HPDE6-E6E7 (cell line): ENCODE data around the gene PLSCR4.
"Not testable (repeated sequence)": the region's sequence is repeated elsewhere in the genome, so short reads cannot be mapped to it uniquely, and the experiment has no call there.

ENCODE experiments used
- DNase-seq: peaks from one replicate; pipeline ENCODE4 v3.0.0; 2011; ENCODE audit warnings: missing footprints; ENCODE audit errors: extremely low spot score

PLSCR4 gene

DNA sequence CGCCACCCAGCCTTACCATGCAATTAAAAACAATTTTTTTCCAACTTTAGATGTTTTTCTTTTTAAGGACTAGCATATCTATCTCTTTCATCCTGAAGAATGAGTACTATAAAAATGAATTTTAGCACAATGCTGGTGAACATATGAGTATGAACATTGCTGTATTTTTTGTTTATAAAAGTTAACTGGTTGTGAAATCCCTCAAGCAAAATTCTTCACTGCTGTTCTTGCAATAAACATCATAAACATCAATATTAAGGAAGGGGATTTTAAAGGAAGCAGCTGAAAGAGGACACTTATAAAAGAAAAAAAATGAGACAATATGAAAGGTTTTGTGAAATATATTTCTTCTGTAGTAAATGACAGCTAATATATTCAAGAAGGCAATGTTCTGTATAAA, 3.0 kb downstream of the PLSCR4 start:
- no peak for DNase-seq

DNA sequence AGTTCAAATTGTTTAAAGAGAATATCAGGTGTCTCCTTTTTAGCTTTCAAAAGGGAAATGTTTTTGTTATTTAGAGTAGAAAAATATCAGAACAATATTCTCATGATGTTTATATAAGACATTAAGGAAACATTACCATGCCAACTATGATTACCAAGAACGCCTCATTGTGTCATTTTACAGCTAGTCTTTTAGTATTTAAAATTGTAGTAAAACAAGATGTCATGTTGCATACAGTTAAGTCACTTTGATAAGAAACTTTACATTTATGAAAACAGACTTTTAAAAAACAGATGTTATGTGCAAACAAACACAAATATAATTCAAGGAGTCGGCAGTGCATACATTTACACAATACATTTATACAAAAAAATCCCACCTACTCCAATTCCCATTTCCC, 4.4 kb downstream of the PLSCR4 start:
- no peak for DNase-seq

DNA sequence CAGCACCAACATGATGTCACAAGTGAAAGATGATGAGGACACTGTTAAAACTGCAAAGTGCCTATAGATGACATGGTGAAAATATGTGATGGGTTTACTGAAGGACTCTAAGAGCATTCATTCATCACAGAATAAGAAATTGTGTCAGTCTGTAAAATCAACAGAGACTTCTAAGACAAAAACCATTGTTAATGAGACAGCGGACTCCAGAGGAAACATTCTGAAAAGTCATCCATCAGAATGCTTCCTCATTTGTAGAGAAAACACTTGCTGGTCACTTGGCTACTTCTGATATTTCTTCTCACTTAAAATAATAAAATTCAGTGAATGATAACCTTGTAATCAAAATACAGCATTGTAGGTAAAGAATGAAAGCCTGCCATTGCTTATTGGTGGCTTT, 7.3 kb downstream of the PLSCR4 start:
- no peak for DNase-seq

DNA sequence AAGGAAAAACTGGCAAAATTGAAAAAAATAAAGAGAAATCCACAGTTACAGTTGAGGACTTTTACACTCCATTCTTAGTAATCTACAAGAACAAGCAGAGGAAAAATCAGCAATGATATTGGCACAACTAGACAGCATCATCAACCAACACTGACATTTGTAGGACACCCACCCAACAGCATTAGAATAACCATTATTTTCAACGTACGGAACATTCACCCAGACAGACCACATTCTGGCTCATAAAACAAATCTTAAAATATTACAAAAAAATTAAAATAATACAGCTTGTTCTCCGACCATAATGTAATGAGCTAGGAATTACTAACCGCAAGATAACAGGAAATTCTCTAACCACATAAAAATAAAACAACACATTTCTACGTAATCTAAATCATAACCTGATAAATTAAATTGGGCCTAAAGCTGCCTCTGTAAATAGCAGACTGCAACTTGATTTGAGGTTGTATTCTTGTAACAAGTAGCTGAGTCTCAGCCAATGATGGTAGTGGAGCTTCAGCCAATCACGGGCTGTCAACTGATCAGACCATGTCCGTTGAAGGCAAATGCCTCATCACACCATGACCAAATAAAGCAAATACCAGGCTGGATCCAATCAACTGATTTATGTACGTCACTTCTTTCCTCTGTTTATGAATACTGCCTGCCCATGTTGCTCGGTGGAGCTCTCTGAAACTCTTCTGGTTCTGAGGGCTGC, 9.2 kb downstream of the PLSCR4 start:
- no peak for DNase-seq

DNA sequence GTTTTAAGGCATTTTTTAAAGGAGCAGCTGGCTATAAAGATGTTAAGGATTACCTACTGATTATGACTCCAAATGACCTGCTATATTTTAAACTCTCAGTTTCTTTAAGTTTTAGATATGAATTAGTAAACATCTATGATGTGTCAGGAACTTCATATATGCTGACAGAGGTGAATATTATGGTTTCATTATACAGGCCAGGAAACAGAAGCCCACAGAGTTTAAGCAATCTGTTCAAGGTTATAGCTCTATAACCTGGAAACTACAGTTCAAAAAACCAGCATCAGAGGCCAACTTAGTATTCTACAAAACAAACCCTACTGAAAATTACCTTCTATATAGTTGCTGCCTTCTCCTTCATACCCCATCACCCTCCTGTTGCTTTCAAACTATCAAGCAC, 17.4 kb downstream of the PLSCR4 start:
- no peak for DNase-seq

DNA sequence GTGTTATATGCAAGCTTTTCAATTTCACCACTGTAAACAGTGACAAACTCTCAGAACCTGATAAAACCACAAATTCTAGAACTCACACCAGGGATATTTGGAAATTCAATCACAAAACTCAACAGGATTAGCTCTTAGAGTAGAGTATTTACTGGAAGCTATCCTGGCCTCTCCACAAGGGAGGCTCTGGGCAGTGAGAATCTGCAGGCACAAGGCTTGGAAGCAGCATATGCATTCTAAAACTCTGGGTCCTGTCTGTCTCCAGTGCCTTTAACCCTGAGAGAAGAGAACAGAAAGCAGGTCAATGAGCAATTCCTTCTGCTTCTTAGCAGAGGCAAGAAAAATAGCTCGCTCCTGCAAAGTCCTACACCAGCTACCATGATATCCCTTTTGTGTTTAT, 23.4 kb downstream of the PLSCR4 start:
- no peak for DNase-seq

DNA sequence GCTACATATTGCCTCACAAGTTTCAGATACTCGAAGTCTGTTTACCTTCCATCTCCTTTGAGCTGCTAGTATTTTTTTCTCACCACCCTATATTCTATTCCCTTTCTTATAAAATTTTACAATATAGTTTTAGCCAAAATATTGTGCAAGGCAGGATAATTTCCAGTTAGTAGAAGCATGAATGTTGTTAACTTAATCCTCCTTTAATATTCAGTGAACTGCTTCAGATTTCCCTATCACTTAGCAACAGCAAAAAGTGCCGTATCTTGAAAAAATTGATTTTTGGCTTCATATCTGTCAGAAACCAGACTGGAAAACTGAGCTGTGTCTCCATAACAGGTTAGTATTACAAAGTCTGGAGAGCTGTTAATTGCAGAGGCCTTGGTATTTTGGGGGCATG, 24.0 kb downstream of the PLSCR4 start:
- no peak for DNase-seq

DNA sequence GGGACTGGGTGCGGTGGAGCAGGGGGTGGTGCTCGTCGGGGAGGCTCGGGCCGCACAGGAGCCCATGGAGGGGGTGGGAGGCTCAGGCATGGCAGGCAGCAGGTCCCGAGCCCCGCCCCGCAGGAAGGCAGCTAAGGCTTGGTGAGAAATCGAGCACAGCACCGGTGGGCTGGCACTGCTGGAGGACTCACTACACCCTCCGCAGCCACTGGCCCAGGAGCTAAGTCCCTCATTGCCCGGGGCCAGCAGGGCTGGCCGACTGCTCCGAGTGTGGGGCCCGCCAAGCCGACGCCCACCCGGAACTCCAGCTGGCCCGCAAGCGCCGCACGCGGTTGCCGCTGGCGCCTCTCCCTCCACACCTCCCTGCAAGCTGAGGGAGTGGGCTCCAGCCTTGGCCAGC, 25.4 kb downstream of the PLSCR4 start:
- DNase-seq = not testable (repeated sequence)

DNA sequence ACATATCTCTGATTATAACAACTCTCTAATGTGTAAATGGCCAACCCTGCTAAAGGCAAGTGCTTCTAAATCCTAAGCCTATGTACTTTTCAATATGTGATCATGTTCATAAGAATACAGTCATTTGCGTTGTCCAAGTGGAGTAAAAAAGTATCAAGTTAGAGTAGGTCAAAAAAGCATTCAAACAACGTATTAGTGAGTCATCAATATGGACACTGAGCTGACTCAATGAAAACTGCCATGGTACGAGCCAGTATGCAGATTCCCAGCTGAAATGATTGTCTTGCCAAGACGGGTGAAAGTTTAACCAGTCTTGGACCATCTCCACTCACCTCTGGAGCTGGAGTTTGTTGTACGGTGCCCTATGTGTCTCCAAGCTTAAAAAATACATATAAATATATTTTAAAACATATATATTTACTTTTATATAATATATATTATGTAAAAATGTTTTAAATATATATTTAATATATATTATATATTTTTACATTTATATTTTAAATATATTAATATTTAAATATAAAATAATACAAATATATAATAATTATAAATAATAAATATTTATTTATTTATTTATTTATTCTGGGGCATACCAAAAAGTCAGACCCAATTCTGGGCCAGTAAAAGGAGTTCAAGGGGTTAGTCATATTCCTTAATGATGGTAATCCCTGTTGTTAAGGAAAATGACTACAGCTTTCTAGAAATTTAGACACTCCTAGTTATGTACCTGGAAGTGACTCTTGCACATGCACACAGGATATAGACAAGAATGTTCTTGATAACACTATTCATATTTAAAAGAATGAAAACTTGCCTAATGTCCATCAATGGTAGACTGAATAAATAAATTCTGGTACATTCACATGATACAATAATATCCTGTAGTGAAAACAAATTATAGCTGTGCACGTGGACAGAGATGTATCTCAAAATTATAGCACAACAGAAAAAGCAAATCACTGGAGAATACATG, 27.2 kb downstream of the PLSCR4 start:
- no peak for DNase-seq

DNA sequence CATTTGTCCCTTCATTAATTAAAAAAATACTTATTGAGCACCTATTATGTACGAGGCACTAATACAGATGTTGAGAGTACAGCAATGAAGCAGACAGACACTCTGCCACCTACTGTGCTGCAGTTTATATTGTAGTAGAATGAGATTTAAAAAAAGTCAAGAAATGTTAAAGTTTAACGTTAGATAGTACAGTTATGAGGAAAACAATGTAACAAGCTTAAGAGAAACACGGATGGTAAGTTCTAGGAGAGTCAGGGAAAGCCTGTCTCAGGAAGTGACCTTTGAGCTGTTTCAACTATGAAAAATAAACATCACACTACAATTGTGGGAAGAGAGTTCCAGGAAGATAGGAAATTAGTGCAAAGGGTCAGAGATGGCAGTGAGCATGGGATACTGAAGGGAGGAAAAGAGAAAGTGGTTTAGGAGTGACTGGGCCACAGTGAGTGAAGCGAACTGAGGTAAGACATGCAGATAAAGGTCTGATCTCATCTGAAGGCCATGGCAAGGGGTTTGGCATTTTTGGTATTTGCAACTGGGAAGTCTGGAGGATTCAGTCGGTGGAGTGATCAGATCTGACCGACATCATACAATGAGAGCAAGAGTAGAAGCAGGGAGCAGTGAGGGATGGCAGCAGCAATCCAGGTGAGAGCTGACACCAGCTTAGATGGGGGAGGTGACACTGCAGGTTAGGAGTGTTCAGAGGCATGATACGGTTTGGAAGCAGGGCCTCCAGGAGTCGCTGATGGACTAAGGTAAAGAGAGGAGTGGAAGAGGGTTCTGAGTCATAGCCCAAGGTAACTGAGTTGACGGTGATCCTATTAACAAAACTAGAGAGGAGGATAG, 28.5 kb downstream of the PLSCR4 start:
- DNase-seq = no peak

DNA sequence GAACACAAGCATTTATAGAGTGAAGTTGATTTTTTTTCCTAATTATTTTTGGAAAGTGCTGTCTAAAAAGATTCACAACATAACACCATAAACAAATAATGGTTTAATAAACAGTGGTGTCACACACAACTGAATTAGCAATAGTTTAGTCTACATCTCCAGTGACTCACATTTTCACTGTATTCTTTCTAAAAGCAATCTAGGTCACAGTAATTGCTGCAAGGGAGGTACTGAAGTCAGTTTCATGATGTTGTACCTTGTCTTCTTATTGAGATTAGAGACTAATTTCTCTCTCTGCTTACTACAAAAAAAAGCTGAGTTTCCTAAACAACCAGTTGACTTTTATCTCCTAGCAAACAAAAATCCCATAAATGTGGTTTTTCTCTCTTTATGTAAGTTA, 29.6 kb downstream of the PLSCR4 start:
- DNase-seq = no peak

DNA sequence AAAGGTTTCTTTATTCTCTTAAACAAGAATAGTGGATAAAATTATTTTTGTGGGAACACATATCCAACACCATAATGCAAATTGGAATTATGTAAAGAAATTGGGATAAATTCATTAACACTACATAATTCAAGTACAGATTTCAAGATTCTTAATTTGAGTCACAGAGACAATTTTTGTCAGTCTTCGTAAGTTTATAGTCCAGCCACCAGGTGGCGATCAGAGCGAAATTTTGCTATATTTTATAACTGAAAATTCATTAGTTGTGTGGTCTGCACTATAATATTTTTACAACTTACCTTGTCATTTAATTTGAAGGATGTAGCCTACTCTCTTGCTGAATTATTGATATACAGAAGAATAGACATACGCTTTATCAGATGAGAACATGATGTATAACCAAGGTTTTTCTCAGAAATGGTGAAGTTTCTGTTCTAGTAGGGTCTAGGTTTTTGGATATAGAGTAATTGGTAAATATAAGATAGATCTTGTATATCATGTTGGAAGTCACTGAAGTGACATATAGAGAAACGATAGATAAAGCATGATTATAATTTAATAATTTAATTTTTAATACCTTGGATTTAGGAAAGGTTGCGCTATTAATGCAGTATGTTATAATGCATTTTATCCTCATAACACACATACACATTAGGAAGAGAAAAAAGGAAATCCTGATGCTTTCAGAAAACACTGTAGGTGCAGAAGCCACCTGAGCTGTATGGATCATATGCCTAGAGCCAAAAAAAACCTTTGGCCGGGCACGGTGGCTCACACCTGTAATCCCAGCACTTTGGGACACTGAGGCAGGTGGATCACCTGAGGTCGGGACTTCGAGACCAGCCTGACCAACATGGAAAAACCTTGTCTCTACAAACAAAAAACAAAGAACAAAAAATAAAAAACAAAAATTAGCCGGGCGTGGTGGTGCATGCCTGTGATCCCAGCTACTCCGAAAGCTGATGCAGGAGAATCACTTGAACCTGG, 31.7 kb downstream of the PLSCR4 start:
- DNase-seq = no peak

DNA sequence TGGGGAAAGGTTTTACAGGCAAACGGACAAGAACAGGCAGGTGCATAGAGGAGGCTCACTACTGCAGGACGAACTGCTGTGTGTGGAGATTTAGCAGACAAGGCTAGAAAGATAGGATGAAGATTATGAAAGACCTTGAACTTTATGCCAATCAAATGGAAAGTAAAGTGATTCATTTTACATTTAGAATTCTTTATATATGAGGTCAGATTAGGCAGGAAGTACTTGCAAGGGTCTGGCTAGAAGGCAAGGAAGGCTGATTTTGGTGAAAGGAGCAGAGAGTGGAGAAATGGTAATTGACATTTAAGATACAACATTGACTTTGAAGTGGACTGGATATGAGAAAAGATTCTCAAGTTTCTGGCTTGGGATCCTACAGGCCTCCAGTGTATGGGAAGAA, 33.6 kb downstream of the PLSCR4 start:
- DNase-seq = no peak

DNA sequence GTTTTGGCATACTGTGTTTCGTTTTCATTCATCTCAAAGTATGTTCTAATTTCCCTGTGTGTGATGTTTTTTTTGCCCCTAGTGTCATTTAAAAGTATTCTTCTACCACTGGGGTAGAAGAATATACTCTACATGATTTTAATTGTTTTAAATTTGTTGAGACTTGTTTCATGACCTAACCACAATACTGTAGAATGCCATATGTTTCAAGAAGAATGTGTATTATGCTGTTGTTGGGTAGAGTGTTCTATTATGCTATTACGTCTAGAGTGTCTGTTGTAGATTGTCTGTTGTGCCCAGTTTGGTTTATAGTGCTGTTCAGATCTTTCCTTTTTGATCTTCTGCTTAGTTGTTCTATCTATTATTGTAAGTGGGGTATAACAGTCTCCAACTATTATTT, 36.4 kb downstream of the PLSCR4 start:
- no peak for DNase-seq

DNA sequence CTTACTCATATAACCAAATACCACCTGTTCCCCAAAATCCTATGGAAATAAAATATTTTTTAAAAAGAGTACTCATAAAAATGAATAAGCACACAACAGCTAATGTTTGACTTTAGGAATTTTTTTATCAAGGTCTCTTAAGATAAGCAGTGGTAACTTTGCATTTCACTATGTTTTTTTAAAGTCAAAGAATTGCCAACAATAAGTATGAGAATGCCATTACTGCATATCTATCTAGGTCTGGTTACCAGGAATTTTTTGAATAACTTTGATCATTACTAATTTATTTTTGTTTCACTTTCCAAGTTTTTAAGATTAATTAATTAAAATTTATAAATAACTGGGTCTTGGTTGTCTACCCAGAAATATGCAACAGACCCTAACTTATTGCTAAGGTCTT, 41.5 kb downstream of the PLSCR4 start:
- DNase-seq = no peak

DNA sequence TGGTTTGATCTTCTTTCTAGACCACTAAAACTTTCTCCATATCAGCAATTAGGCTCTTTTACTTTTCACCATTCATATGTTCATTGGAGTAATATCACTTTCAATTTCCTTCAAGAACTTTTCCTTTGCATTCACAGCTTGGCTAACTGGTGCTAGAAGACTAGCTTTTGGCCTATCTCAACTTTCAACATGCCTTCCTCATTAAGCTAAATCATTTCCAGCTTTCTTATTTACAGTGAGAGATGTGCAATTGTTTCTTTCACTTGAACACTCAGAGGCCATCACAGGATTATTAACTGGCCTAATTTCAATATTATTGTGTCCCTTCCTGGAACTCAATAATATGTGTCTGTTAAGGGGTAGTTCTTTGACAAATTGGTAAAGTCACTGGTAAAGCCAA, 47.1 kb downstream of the PLSCR4 start:
- no peak for DNase-seq

DNA sequence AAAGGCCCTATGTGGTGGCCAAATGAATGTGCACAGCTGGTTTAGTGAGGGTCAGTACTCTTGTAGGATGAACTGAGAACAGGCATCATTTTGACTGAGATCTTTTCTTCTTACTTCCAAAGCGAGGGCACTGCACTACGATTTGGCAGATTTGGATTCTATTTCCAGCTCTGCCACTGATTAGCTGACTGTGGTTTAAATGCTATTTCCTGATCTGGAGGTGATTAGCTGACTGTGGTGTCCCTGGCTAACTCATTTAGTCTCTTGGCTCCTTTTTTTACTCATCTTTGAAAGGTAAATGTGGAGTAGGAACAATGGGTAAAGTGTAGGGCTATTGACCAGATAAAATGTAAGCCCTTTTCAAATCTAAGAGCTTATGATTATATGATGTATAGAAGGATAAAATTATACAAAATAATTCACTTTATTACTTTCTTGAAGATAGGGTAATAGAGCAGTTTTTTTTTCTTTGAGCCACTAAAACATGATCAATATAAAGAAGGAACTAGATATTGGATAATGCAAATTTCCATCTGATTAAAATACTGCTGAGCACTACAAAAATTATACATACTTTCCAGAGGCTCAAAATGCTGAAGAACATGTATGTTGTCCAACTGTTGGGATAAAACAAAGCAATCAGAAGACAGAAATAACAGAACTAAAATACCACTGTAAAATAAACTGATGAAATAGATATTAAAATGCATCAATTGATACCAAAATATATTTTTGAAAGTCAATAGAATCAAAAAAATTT, 50.3 kb downstream of the PLSCR4 start:
- DNase-seq = no peak

DNA sequence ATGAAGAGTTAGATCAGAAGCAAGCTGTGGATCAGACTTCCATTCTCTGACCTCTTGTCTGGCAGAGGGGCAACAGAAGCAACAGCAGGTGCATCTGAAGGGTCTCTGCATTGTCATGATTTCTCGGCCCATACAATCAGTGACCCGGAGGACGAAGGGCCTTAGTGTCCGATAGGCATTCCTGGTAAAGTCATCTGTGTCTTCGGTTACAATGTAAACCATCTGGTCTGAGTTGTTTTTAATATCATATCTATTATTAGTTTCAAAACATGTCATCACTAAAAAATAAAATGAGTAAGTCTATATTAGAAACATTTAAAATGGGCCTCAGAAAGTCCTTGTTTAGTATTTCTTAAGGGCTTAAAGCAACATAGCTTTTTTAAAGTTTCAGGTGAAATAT, 51.1 kb downstream of the PLSCR4 start:
- no peak for DNase-seq

DNA sequence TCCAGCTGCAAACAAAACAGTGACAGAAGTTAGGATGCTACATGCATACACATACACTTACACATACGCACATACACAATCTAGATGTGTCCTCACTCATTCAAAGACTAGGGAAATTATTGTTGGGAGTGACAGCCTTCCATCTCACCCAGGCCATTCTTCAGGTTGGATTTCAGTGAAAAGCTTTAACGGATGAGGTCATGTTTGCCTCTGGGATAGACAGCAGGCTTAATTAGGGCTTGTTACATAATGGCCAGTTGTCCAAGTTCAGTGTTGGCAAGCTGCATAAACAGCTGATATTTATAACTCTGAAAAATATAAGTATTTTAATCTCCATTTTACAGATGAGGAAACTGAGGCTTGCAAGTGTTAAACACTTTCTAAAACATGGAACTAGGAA, 54.1 kb downstream of the PLSCR4 start:
- no peak for DNase-seq

DNA sequence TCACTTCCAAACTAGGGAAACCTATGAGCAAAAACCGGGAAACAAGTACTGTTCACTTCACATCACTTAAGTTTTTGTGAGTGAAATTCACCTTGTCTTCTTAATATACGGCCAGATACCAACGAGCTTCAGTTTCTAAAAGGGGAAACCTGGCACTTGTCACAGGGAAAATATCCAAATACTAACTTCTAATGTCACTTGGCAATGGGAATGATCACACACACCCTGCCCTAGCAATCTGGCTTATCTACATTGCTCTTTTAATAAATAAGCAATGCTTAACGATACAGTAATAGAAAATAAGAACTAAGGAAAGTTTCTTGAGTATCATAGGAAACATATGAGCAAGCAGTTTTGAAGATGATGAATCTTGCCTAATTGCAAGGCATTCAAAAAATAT, 55.3 kb downstream of the PLSCR4 start:
- DNase-seq = no peak
